COLO668 (cell line): ENCODE results near the gene DLG2.

Experiments used
- DNase-seq: peaks from one replicate; lab custom pipeline; 2025; ENCODE audit not compliant: unreplicated experiment; lab: John Stamatoyannopoulos, UW

The DLG2 gene

DNA sequence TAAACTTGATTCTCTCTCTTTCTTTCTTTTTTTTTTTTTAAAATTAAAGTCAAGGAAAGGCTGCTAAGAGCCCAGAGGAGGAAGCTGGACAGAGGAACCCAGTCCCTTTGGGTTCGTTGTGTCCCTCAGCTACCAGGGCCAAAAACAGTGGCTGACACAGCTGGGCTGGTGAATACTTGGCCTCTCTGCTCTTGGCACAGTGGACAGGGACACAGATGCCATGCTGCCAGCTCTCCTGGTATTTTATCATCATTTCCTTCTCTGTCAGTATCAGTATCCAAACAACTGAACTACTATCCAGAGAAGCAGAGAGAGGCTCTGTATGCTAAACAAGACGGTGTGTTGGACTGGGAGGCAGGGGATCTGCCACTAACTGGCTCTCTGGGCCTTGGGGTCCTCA lies 2217.3 kb downstream of the DLG2 start:
- DNase-seq, result no peak

DNA sequence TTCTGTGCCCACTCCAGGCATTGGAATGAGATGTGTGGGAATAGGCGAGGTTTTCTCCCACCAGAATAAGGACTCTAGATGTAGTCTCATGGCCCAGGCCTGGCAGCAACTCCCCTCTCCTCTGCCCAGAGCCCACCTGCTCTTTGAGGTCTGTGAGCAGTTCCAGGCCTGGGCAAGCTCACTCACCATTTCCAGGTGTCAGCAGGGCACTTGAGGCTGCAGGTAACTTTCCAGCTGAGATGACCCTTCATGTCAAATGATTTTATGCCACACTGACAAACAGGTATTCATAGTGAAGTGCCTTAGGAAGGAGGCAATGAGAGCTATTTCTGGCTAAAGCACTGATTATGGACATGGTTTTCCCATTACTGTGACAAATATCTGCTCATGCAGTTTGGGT lies 2217.7 kb downstream of the DLG2 start:
- DNase-seq, result no peak

DNA sequence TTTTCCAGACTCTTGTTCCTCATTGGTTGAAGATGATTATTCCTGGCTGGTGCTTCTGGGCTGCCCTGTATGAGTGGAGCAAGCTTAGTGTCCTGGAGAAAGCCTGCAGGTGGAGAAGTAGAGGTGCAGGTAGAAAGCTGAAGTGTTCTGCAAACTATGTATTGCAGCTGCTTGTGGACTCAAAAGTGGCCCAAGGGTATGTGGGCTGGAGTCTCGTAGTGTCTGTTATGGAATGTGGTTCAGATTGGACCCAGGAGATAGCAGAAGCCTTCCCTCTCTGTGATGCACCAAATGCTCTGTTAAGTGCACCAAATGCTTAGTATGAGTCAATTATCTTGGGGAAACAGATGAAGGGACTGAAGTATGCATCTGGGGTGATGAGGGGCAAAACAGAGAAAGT lies 2218.2 kb downstream of the DLG2 start:
- DNase-seq, result no peak
